Esophagus squamous epithelium (tissue), 4 donors: ENCODE measurements around the gene CRABP2.

Source experiments
- CTCF ChIP-seq, 6 experiments: fragments of 450-650 bp in 4 of 6; fragments of 200-600 bp in 2 of 6; sonication (generic) in 2 of 6; IDR thresholded peaks; one replicate each; pipeline ENCODE4 v1.5.1; 2016 to 2019; ENCODE audit warnings: antibody characterized with exemption in 6 of 6, mild to moderate bottlenecking in 4 of 6, moderate library complexity in 4 of 6
- POLR2A ChIP-seq, 4 donors: fragments of 450-650 bp; IDR thresholded peaks; one replicate each; pipeline ENCODE4 v1.6.1; 2017; ENCODE audit warnings: antibody characterized with exemption in 4 of 4, mild to moderate bottlenecking in 4 of 4, moderate library complexity in 3 of 4

GRCh38 chr1:156692441-156692924, 12.9 kb downstream of the CRABP2 start:
- TF ChIP-seq CTCF (IDR thresholded peaks at IDR 0.05) (no peak), POLR2A (IDR thresholded peaks at IDR 0.05) (no peak)
